GM12801 (cell line): ENCODE measurements around the gene GSTT2B.

Source experiments
- CTCF ChIP-seq: IDR thresholded peaks from one replicate; pipeline ENCODE4 v1.5.1; 2011; ENCODE audit warnings: control low read depth; ENCODE audit not compliant: insufficient read length; ENCODE audit errors: extremely low read depth

GSTT2B gene

GRCh38 chr22:24006914-24007214 is 45.9 kb upstream of the GSTT2B start:
- no peak for TF ChIP-seq CTCF

GRCh38 chr22:24006207-24006913 is 45.4 kb upstream of the GSTT2B start:
- TF ChIP-seq CTCF: no peak

- no peak for TF ChIP-seq CTCF
Measured at GRCh38 chr22:24005201-24005600, 44.2 kb upstream of the GSTT2B start, which contains the start of gene GSTT4. Gene GSTT4, minus strand, starts transcription at chr22:24005453. Its CDS starts 97 bp downstream, at chr22:24005356.

GRCh38 chr22:24003887-24004286 is 42.9 kb upstream of the GSTT2B start:
- TF ChIP-seq CTCF: no peak

- TF ChIP-seq CTCF: no peak
Measured at GRCh38 chr22:24002851-24003250, 41.9 kb upstream of the GSTT2B start.

GRCh38 chr22:24002272-24002671 is 41.3 kb upstream of the GSTT2B start:
- TF ChIP-seq CTCF: no peak

GRCh38 chr22:24001314-24001713 is 40.3 kb upstream of the GSTT2B start:
- TF ChIP-seq CTCF: no peak
